ENCODE data around the gene NEMP1. TPM values are rescaled to one million over a fixed set of nuclear protein-coding genes. Genes with fewer than 3 reads are reported as not detected.
A peak's percentile ranks its signal among the peaks of the same experiment; 100 is the strongest.

NEMP1 gene
- total and polyA plus RNA-seq, 2 experiments from 2014 or later, result 5.9 to 7.6 TPM

- Histone ChIP-seq H4K20me1 (ENCODE audit: insufficient read depth) (no peaks in the 10 kb centered on the region), H3K27me3 (replicated peaks; ENCODE audit: insufficient read depth) (no peaks in the 10 kb centered on the region), H3K9ac (peak overlapping the region; percentile 89), H3K27ac (peak overlapping the region; percentile 77), H2AFZ (no peak overlapping the region), H3K36me3 (ENCODE audit: low read depth) (peaks cover 27% of the 10 kb centered on the region), H3K4me3 (peak overlapping the region; percentile 93; the same call in 1 of the 2 replicates), H3K9me3 (ENCODE audit: low read depth) (no peaks in the 10 kb centered on the region), H3K79me2 (ENCODE audit: insufficient read depth) (peaks cover 42% of the 10 kb centered on the region), H3K4me2 (ENCODE audit: unreplicated experiment) (peak overlapping the region; percentile 31), H3K4me1 (ENCODE audit: insufficient read depth) (peaks cover 26% of the 10 kb centered on the region), H3F3A (ENCODE audit: insufficient read depth) (peaks cover 46% of the 10 kb centered on the region), H3K9me2 (ENCODE audit: insufficient read depth) (no peaks in the 10 kb centered on the region)
- WGBS, 2 experiments (ENCODE audit: low coverage in 1 of 2, low lambda C conversion rate in 2 of 2, missing lambda C conversion rate in 2 of 2), result 61 to 64% methylated on average over 5 of the region's 5 CpGs
- in situ Hi-C loops (cut with MboI), result no loop called here
- TF ChIP-seq EZH2 (IDR thresholded peaks at IDR 0.05; ENCODE audit: insufficient read depth, poor library complexity, severe bottlenecking) (no peak), EZH2phosphoT487 (IDR thresholded peaks at IDR 0.05; ENCODE audit: insufficient read depth, low read depth) (no peak)
- DNase-seq, result no peak
Observed at GRCh38 chr12:57092529-57092862, 13.9 kb upstream of the NEMP1 start.

GRCh38 chr12:57091638-57092528, 13.3 kb upstream of the NEMP1 start:
- no peak overlapping the region for H2AFZ ChIP-seq
- H3K36me3 ChIP-seq (ENCODE audit: low read depth), result peaks cover 26% of the 10 kb centered on the region
- peak overlapping the region; percentile 93 for H3K4me3 ChIP-seq
- no peaks in the 10 kb centered on the region for H4K20me1 ChIP-seq (ENCODE audit: insufficient read depth)
- in situ Hi-C loops (cut with MboI), result no loop called here
- DNase-seq, result no peak
- 65 to 73% methylated on average over 16 to 25 of the region's 25 CpGs for WGBS, 2 experiments (ENCODE audit: low coverage in 1 of 2, low lambda C conversion rate in 2 of 2, missing lambda C conversion rate in 2 of 2)
- no peaks in the 10 kb centered on the region for H3K27me3 ChIP-seq (replicated peaks; ENCODE audit: insufficient read depth)
- peaks cover 26% of the 10 kb centered on the region for H3K4me1 ChIP-seq (ENCODE audit: insufficient read depth)
- H3K9me3 ChIP-seq (ENCODE audit: low read depth), result no peaks in the 10 kb centered on the region
- no peaks in the 10 kb centered on the region for H3K9me2 ChIP-seq (ENCODE audit: insufficient read depth)
- peak overlapping the region; percentile 89 for H3K9ac ChIP-seq
- H3K4me2 ChIP-seq (ENCODE audit: unreplicated experiment), result peak overlapping the region; percentile 86
- peak overlapping the region; percentile 85 for H3K27ac ChIP-seq
- TF ChIP-seq EZH2phosphoT487 (IDR thresholded peaks at IDR 0.05; ENCODE audit: insufficient read depth, low read depth) (no peak), EZH2 (IDR thresholded peaks at IDR 0.05; ENCODE audit: insufficient read depth, poor library complexity, severe bottlenecking) (no peak)
- peaks cover 41% of the 10 kb centered on the region for H3F3A ChIP-seq (ENCODE audit: insufficient read depth)
- peaks cover 42% of the 10 kb centered on the region for H3K79me2 ChIP-seq (ENCODE audit: insufficient read depth)

GRCh38 chr12:57090924-57091637, 12.5 kb upstream of the NEMP1 start:
- Histone ChIP-seq H3K27me3 (replicated peaks; ENCODE audit: insufficient read depth) (no peaks in the 10 kb centered on the region), H3K4me3 (peak overlapping the region; percentile 93), H3K4me1 (ENCODE audit: insufficient read depth) (peaks cover 30% of the 10 kb centered on the region), H3K79me2 (ENCODE audit: insufficient read depth) (peaks cover 42% of the 10 kb centered on the region), H3K9ac (peak overlapping the region; percentile 89), H3K9me2 (ENCODE audit: insufficient read depth) (no peaks in the 10 kb centered on the region), H3F3A (ENCODE audit: insufficient read depth) (peaks cover 39% of the 10 kb centered on the region), H3K4me2 (ENCODE audit: unreplicated experiment) (peak overlapping the region; percentile 86), H3K9me3 (ENCODE audit: low read depth) (no peaks in the 10 kb centered on the region), H2AFZ (no peak overlapping the region), H3K27ac (peak overlapping the region; percentile 85), H4K20me1 (ENCODE audit: insufficient read depth) (no peaks in the 10 kb centered on the region), H3K36me3 (ENCODE audit: low read depth) (peaks cover 26% of the 10 kb centered on the region)
- TF ChIP-seq EZH2phosphoT487 (IDR thresholded peaks at IDR 0.05; ENCODE audit: insufficient read depth, low read depth) (no peak), EZH2 (IDR thresholded peaks at IDR 0.05; ENCODE audit: insufficient read depth, poor library complexity, severe bottlenecking) (no peak)
- DNase-seq, result peak; percentile 78
- WGBS, 2 experiments (ENCODE audit: low coverage in 1 of 2, low lambda C conversion rate in 2 of 2, missing lambda C conversion rate in 2 of 2), result 15 to 18% methylated on average over 14 to 22 of the region's 22 CpGs
- in situ Hi-C loops (cut with MboI), result no loop called here

- H4K20me1 ChIP-seq (ENCODE audit: insufficient read depth), result no peaks in the 10 kb centered on the region
- peaks cover 39% of the 10 kb centered on the region for H3F3A ChIP-seq (ENCODE audit: insufficient read depth)
- H3K9me2 ChIP-seq (ENCODE audit: insufficient read depth), result no peaks in the 10 kb centered on the region
- H3K4me2 ChIP-seq (ENCODE audit: unreplicated experiment), result peak overlapping the region; percentile 86
- no peaks in the 10 kb centered on the region for H3K9me3 ChIP-seq (ENCODE audit: low read depth)
- peak overlapping the region; percentile 85 for H3K27ac ChIP-seq
- TF ChIP-seq EZH2 (IDR thresholded peaks at IDR 0.05; ENCODE audit: insufficient read depth, poor library complexity, severe bottlenecking), result no peak
- TF ChIP-seq EZH2phosphoT487 (IDR thresholded peaks at IDR 0.05; ENCODE audit: insufficient read depth, low read depth), result no peak
- WGBS, 2 experiments (ENCODE audit: low coverage in 1 of 2, low lambda C conversion rate in 2 of 2, missing lambda C conversion rate in 2 of 2), result 18% methylated on average over 6 of the region's 6 CpGs
- no peaks in the 10 kb centered on the region for H3K27me3 ChIP-seq (replicated peaks; ENCODE audit: insufficient read depth)
- peaks cover 26% of the 10 kb centered on the region for H3K36me3 ChIP-seq (ENCODE audit: low read depth)
- H3K79me2 ChIP-seq (ENCODE audit: insufficient read depth), result peaks cover 42% of the 10 kb centered on the region
- peak; percentile 51 for DNase-seq
- H3K9ac ChIP-seq, result peak overlapping the region; percentile 89
- H3K4me3 ChIP-seq, result peak overlapping the region; percentile 93
- peaks cover 36% of the 10 kb centered on the region for H3K4me1 ChIP-seq (ENCODE audit: insufficient read depth)
- in situ Hi-C loops (cut with MboI), result no loop called here
- no peak overlapping the region for H2AFZ ChIP-seq
Observed at GRCh38 chr12:57090490-57090889, 11.9 kb upstream of the NEMP1 start.
